Hepatocyte (in vitro differentiated cells): ENCODE data around the gene ZBTB49. TPM values are rescaled to one million over a fixed set of nuclear protein-coding genes. Genes with fewer than 3 reads are reported as not detected.
"Not testable (repeated sequence)": the region's sequence is repeated elsewhere in the genome, so short reads cannot be mapped to it uniquely, and the experiment has no call there.

Experiments used
- DNase-seq: peaks from one replicate; pipeline ENCODE4 v3.0.0-alpha.2; 2016; ENCODE audit warnings: low spot score
- H2AFZ ChIP-seq: fragments of 200-600 bp; sonication (generic); 2 replicates; pipeline ENCODE4 v1.6.0; 2016; ENCODE audit warnings: antibody characterized with exemption, mild to moderate bottlenecking
- H3K27ac ChIP-seq: fragments of 200-600 bp; sonication (generic); 2 replicates; pipeline ENCODE4 v1.5.1; 2016; ENCODE audit warnings: mild to moderate bottlenecking
- H3K27me3 ChIP-seq: fragments of 200-600 bp; sonication (generic); 2 replicates; pipeline ENCODE4 v1.6.1; 2016
- H3K36me3 ChIP-seq: fragments of 200-600 bp; sonication (generic); replicated peaks from 2 replicates; pipeline ENCODE4 v1.5.1; 2016; ENCODE audit warnings: low read depth; ENCODE audit not compliant: insufficient read depth
- H3K4me1 ChIP-seq: fragments of 200-600 bp; sonication (generic); 2 replicates; pipeline ENCODE4 v1.5.1; 2016; ENCODE audit warnings: mild to moderate bottlenecking, moderate library complexity; ENCODE audit not compliant: insufficient read depth
- H3K4me2 ChIP-seq: fragments of 200-600 bp; sonication (generic); 2 replicates; pipeline ENCODE4 v1.6.0; 2016
- H3K4me3 ChIP-seq: fragments of 200-600 bp; sonication (generic); 2 replicates; pipeline ENCODE4 v1.5.1; 2016; ENCODE audit warnings: mild to moderate bottlenecking
- H3K79me2 ChIP-seq: fragments of 200-600 bp; sonication (generic); 2 replicates; pipeline ENCODE4 v1.6.0; 2017; ENCODE audit warnings: mild to moderate bottlenecking
- H3K9me2 ChIP-seq: fragments of 200-600 bp; sonication (generic); replicated peaks from 2 replicates; pipeline ENCODE4 v1.6.0; 2017; ENCODE audit warnings: mild to moderate bottlenecking; ENCODE audit not compliant: insufficient read depth
- H3K9me3 ChIP-seq: fragments of 200-600 bp; sonication (generic); 2 replicates; pipeline ENCODE4 v1.5.1; 2016; ENCODE audit warnings: low read depth, mild to moderate bottlenecking
- H4K20me1 ChIP-seq: fragments of 200-600 bp; sonication (generic); 2 replicates; pipeline ENCODE4 v1.6.0; 2016; ENCODE audit warnings: mild to moderate bottlenecking; ENCODE audit not compliant: insufficient read depth, poor library complexity, severe bottlenecking
- EZH2 ChIP-seq: fragments of 200-600 bp; sonication (generic); IDR thresholded peaks from 2 replicates; pipeline ENCODE4 v1.6.1; 2016; ENCODE audit warnings: antibody characterized with exemption, mild to moderate bottlenecking, borderline replicate concordance
- EZH2phosphoT487 ChIP-seq: fragments of 200-600 bp; sonication (generic); IDR thresholded peaks from one replicate; pipeline ENCODE4 v1.6.1; 2018; ENCODE audit warnings: antibody characterized with exemption, mild to moderate bottlenecking, low read depth, moderate library complexity; ENCODE audit not compliant: unreplicated experiment, severe bottlenecking
- WGBS: methylation state at CpG from one replicate; pipeline ENCODE4 v1.1.6; 2016; ENCODE audit warnings: low lambda C conversion rate; ENCODE audit errors: missing lambda C conversion rate; 5-methylcytosine and 5-hydroxymethylcytosine counted together
- polyA plus RNA-seq: library from polyadenylated mRNA; unstranded; fragments of >200 nt; fragmentation: Nextera tagmentation; extraction: Ambion mirVana; gene quantifications from 2 replicates; pipeline ENCODE4 v1.2.1, GENCODE V29; 2016
- total RNA-seq: library from RNA; depleted of rRNA; stranded (reverse); fragments of >200 nt; gene quantifications from 2 replicates; pipeline ENCODE4 v1.2.3, GENCODE V29; 2014
- TF ChIP-seq, protein P1 (sequence below): fragments of 200-600 bp; sonication (generic); IDR thresholded peaks from 2 replicates; pipeline ENCODE4 v1.5.1; 2016; ENCODE audit warnings: antibody characterized with exemption, mild to moderate bottlenecking; ENCODE audit not compliant: poor library complexity

The ZBTB49 gene
- total and polyA plus RNA-seq, 2 experiments from 2014 or later: 2.2 to 3.3 TPM

DNA sequence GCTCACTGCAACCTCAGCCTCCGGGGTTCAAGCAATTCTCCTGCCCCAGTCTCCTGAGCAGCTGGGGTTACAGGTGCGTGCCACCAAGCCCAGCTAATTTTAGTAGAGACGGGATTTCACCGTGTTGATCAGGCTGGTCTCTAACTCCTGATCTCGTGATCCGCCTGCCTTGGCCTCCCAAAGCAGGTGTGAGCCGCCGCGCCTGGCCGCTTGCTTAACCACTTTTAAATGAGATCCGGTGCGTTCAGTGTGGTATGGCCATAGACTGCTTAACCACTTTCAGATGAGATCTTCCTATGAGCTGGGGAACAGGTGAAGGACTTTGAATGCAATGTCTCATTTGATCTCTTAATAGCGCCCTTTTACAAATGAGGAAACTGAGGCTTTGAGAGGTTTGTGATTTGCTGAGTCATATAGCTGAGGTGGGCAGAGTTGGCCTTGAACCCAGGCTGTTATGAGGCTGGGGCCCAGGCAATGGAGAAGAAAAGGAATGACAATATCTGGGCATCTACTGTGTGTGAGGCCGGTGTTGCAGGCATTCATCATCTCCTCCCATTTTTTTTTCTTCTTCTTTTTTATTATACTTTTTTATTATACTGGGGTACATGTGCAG, 55.0 kb downstream of the ZBTB49 start:
- no peaks in the 10 kb centered on the region for H3K9me3 ChIP-seq
- H3K4me1 ChIP-seq: no peaks in the 10 kb centered on the region
- no peaks in the 10 kb centered on the region for H3K27me3 ChIP-seq
- WGBS: 97% methylated on average over 14 of the region's 14 CpGs
- TF ChIP-seq, protein P1, sequence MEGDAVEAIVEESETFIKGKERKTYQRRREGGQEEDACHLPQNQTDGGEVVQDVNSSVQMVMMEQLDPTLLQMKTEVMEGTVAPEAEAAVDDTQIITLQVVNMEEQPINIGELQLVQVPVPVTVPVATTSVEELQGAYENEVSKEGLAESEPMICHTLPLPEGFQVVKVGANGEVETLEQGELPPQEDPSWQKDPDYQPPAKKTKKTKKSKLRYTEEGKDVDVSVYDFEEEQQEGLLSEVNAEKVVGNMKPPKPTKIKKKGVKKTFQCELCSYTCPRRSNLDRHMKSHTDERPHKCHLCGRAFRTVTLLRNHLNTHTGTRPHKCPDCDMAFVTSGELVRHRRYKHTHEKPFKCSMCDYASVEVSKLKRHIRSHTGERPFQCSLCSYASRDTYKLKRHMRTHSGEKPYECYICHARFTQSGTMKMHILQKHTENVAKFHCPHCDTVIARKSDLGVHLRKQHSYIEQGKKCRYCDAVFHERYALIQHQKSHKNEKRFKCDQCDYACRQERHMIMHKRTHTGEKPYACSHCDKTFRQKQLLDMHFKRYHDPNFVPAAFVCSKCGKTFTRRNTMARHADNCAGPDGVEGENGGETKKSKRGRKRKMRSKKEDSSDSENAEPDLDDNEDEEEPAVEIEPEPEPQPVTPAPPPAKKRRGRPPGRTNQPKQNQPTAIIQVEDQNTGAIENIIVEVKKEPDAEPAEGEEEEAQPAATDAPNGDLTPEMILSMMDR: no peak
- no peak for DNase-seq
- no peak overlapping the region for H3K4me2 ChIP-seq
- H3K27ac ChIP-seq: no peak overlapping the region
- H3K36me3 ChIP-seq: no peaks in the 10 kb centered on the region
- no peaks in the 10 kb centered on the region for H3K9me2 ChIP-seq
- H4K20me1 ChIP-seq: no peaks in the 10 kb centered on the region
- H2AFZ ChIP-seq: no peak overlapping the region
- no peak overlapping the region for H3K4me3 ChIP-seq
- no peaks in the 10 kb centered on the region for H3K79me2 ChIP-seq

DNA sequence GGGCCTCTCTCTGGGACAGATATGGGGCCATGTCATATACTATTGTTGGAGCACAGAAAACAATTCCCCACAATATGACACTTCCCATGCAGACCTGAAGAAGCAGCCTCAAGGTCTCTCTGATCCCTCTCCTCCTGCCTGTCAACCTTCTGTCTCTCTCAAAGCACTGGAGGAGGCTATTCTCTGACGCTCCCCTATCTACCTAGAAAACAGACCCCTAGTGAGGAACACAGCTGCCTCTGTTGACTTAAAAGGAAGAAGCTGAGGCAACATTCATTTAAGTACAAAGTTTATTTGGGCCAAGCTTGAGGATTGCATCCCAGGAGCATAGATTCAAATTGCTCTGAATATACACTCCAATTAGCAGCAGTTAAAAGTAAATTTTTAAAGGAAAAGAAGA, 57.5 kb downstream of the ZBTB49 start:
- no peaks in the 10 kb centered on the region for H3K4me1 ChIP-seq
- H3K36me3 ChIP-seq: no peaks in the 10 kb centered on the region
- no peak overlapping the region for H3K4me3 ChIP-seq
- TF ChIP-seq EZH2phosphoT487 (no peak), EZH2 (no peak)
- TF ChIP-seq, protein P1: no peak
- WGBS: 23% methylated on average over 1 of the region's 1 CpG
- H4K20me1 ChIP-seq: no peaks in the 10 kb centered on the region
- H3K4me2 ChIP-seq: no peak overlapping the region
- no peaks in the 10 kb centered on the region for H3K27me3 ChIP-seq
- no peak for DNase-seq
- no peaks in the 10 kb centered on the region for H3K9me3 ChIP-seq
- no peaks in the 10 kb centered on the region for H3K79me2 ChIP-seq
- no peak overlapping the region for H3K27ac ChIP-seq
- no peak overlapping the region for H2AFZ ChIP-seq
- H3K9me2 ChIP-seq: no peaks in the 10 kb centered on the region

DNA sequence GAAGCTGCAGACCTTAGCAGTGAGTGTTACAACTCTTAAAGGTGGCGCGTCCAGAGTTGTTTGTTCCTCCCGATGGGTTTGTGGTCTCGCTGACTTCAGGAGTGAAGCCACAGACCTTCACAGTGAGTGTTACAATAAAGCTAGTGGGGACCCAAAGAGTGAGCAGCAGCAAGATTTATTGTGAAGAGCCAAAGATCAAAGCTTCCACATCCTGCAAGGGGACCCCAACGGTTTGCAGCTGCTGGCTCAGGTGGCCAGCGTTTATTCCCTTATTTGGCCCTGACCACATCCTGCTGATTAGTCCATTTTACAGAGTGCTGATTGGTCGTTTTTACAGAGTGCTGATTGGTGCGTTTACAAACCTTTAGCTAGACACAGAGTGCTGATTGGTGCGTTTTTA, 58.5 kb downstream of the ZBTB49 start:
- not testable (repeated sequence) for H3K27ac ChIP-seq, H3K4me3 ChIP-seq, DNase-seq, H3K9me2 ChIP-seq, H3K79me2 ChIP-seq, H2AFZ ChIP-seq, H4K20me1 ChIP-seq, H3K9me3 ChIP-seq, H3K27me3 ChIP-seq, H3K4me2 ChIP-seq, H3K4me1 ChIP-seq, H3K36me3 ChIP-seq
- WGBS: 91% methylated on average over 9 of the region's 9 CpGs

DNA sequence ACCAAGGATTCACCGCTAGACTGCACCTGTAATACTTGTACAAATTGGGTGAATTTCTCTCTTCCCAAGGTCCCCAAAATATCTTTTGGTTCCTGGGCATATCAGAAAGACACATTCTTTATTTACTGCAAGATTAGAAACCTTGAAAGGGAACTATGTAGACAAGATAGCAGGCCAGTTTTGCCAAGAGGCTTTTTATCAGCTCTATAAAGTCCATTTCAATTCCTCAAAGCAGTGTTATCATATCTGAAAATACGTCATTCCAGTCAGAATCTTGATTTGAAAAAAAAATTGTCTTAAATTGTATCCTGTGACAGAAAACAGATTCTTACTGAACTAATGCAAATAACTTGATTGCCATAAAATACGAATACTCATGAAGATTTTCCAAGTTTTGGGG, 59.8 kb downstream of the ZBTB49 start:
- Histone ChIP-seq H4K20me1 (no peaks in the 10 kb centered on the region), H3K4me2 (no peak overlapping the region), H3K4me1 (no peaks in the 10 kb centered on the region), H3K27ac (no peak overlapping the region), H3K9me2 (no peaks in the 10 kb centered on the region), H3K9me3 (no peaks in the 10 kb centered on the region), H2AFZ (no peak overlapping the region), H3K27me3 (no peaks in the 10 kb centered on the region), H3K36me3 (no peaks in the 10 kb centered on the region), H3K79me2 (no peaks in the 10 kb centered on the region), H3K4me3 (no peak overlapping the region)
- DNase-seq: no peak
- TF ChIP-seq, protein P1: no peak
- TF ChIP-seq EZH2phosphoT487 (no peak), EZH2 (no peak)
- WGBS: 66% methylated on average over 3 of the region's 3 CpGs
